Omental fat pad (tissue), 4 donors: ENCODE data around the gene MAP4K1. TPM values are rescaled to one million over a fixed set of nuclear protein-coding genes. Genes with fewer than 3 reads are reported as not detected.

ENCODE experiments used
- ATAC-seq: fragments of 150-250 bp; one replicate; pipeline ENCODE4 v1.9.1; 2016; ENCODE audit warnings: mild to moderate bottlenecking, moderate library complexity; ENCODE audit not compliant: low FRiP score
- DNase-seq: peaks from one replicate; pipeline ENCODE4 v3.0.0-alpha.2; 2019; ENCODE audit warnings: low spot score
- CTCF ChIP-seq, 3 donors: fragments of 450-650 bp; IDR thresholded peaks; one replicate each; pipeline ENCODE4 v1.5.1; 2016 to 2017; ENCODE audit warnings: antibody characterized with exemption in 3 of 3, mild to moderate bottlenecking in 3 of 3, moderate library complexity in 2 of 3
- total RNA-seq, 4 donors: library from RNA; depleted of rRNA; stranded (reverse); fragments of >200 nt; gene quantifications; one replicate each; pipeline ENCODE4 v1.1.0, GENCODE V29; 2016

Gene MAP4K1
- total RNA-seq, 4 donors from 2014 or later: 1.5 to 3.2 (median 2.7) TPM

- no peak for TF ChIP-seq CTCF (IDR thresholded peaks at IDR 0.05)
- no peak for DNase-seq
- ATAC-seq: no peak
These were observed 46.3 kb upstream of the MAP4K1 start for GRCh38 chr19:38663957-38664502.

- no peak for DNase-seq
- TF ChIP-seq CTCF (IDR thresholded peaks at IDR 0.05): no peak
- ATAC-seq: no peak
These were observed 45.5 kb upstream of the MAP4K1 start for GRCh38 chr19:38663156-38663651.

GRCh38 chr19:38662537-38663155, 44.9 kb upstream of the MAP4K1 start:
- no peak for TF ChIP-seq CTCF (IDR thresholded peaks at IDR 0.05)
- DNase-seq: no peak
- ATAC-seq: no peak

- ATAC-seq (no peak), DNase-seq (no peak)
- TF ChIP-seq CTCF (IDR thresholded peaks at IDR 0.05): no peak
These were observed 44.2 kb upstream of the MAP4K1 start for GRCh38 chr19:38661996-38662395.

GRCh38 chr19:38661136-38661535, 43.4 kb upstream of the MAP4K1 start:
- ATAC-seq: no peak
- no peak for DNase-seq
- no peak for TF ChIP-seq CTCF (IDR thresholded peaks at IDR 0.05)

GRCh38 chr19:38660724-38661123, 43.0 kb upstream of the MAP4K1 start:
- no peak for DNase-seq
- ATAC-seq: no peak
- no peak for TF ChIP-seq CTCF (IDR thresholded peaks at IDR 0.05)
